ENCODE data around the gene ATP5F1D.

ATP5F1D gene

GRCh38 chr19:1290196-1290702 lies 48.7 kb downstream of the ATP5F1D start:
- no peak for TF ChIP-seq CTCF (conservative IDR thresholded peaks at IDR 0.05; ENCODE audit: low read length)
- TF ChIP-seq EZH2phosphoT487 (IDR thresholded peaks at IDR 0.05; ENCODE audit: borderline replicate concordance): no peak
- Histone ChIP-seq H4K20me1 (ENCODE audit: insufficient read depth, low read length, poor library complexity, severe bottlenecking) (no peaks in the 10 kb centered on the region), H3K9ac (ENCODE audit: low read depth, low read length, poor library complexity, severe bottlenecking) (no peak overlapping the region), H3K9me3 (ENCODE audit: insufficient read depth, low read depth, low read length) (no peaks in the 10 kb centered on the region), H3K4me2 (ENCODE audit: low read depth, low read length, poor library complexity, severe bottlenecking) (no peak overlapping the region), H3K9me2 (replicated peaks; ENCODE audit: low read depth, low read length) (no peaks in the 10 kb centered on the region), H3K79me2 (ENCODE audit: insufficient read depth, low read length) (no peaks in the 10 kb centered on the region), H3K4me1 (ENCODE audit: insufficient read depth, low read length, poor library complexity, severe bottlenecking) (no peaks in the 10 kb centered on the region), H3K36me3 (ENCODE audit: insufficient read depth, low read length) (no peaks in the 10 kb centered on the region), H3F3A (ENCODE audit: low read depth) (no peaks in the 10 kb centered on the region), H2AFZ (ENCODE audit: low read length) (no peak overlapping the region), H3K4me3 (ENCODE audit: low read length, poor library complexity, severe bottlenecking) (no peak overlapping the region), H3K27me3 (ENCODE audit: insufficient read depth, low read length, poor library complexity, severe bottlenecking) (no peaks in the 10 kb centered on the region)

GRCh38 chr19:1290703-1291651 lies 49.4 kb downstream of the ATP5F1D start:
- Histone ChIP-seq H3K36me3 (ENCODE audit: insufficient read depth, low read length) (no peaks in the 10 kb centered on the region), H3K9ac (ENCODE audit: low read depth, low read length, poor library complexity, severe bottlenecking) (no peak overlapping the region), H3K9me2 (replicated peaks; ENCODE audit: low read depth, low read length) (no peaks in the 10 kb centered on the region), H3K27me3 (ENCODE audit: insufficient read depth, low read length, poor library complexity, severe bottlenecking) (no peaks in the 10 kb centered on the region), H3K79me2 (ENCODE audit: insufficient read depth, low read length) (no peaks in the 10 kb centered on the region), H3K4me1 (ENCODE audit: insufficient read depth, low read length, poor library complexity, severe bottlenecking) (no peaks in the 10 kb centered on the region), H3K4me2 (ENCODE audit: low read depth, low read length, poor library complexity, severe bottlenecking) (no peak overlapping the region), H3K9me3 (ENCODE audit: insufficient read depth, low read depth, low read length) (no peaks in the 10 kb centered on the region), H4K20me1 (ENCODE audit: insufficient read depth, low read length, poor library complexity, severe bottlenecking) (no peaks in the 10 kb centered on the region), H3K4me3 (ENCODE audit: low read length, poor library complexity, severe bottlenecking) (no peak overlapping the region), H2AFZ (ENCODE audit: low read length) (no peak overlapping the region), H3F3A (ENCODE audit: low read depth) (no peaks in the 10 kb centered on the region)
- TF ChIP-seq EZH2phosphoT487 (IDR thresholded peaks at IDR 0.05; ENCODE audit: borderline replicate concordance) (no peak), CTCF (conservative IDR thresholded peaks at IDR 0.05; ENCODE audit: low read length) (no peak)

GRCh38 chr19:1291761-1292418 lies 50.3 kb downstream of the ATP5F1D start:
- no peak for TF ChIP-seq EZH2phosphoT487 (IDR thresholded peaks at IDR 0.05; ENCODE audit: borderline replicate concordance)
- TF ChIP-seq CTCF (conservative IDR thresholded peaks at IDR 0.05; ENCODE audit: low read length): no peak
- H3K79me2 ChIP-seq (ENCODE audit: insufficient read depth, low read length): no peaks in the 10 kb centered on the region
- no peaks in the 10 kb centered on the region for H3K4me1 ChIP-seq (ENCODE audit: insufficient read depth, low read length, poor library complexity, severe bottlenecking)
- H3K9ac ChIP-seq (ENCODE audit: low read depth, low read length, poor library complexity, severe bottlenecking): no peak overlapping the region
- H3K9me2 ChIP-seq (replicated peaks; ENCODE audit: low read depth, low read length): no peaks in the 10 kb centered on the region
- no peaks in the 10 kb centered on the region for H3K27me3 ChIP-seq (ENCODE audit: insufficient read depth, low read length, poor library complexity, severe bottlenecking)
- no peaks in the 10 kb centered on the region for H3K9me3 ChIP-seq (ENCODE audit: insufficient read depth, low read depth, low read length)
- no peak overlapping the region for H3K4me3 ChIP-seq (ENCODE audit: low read length, poor library complexity, severe bottlenecking)
- H3K36me3 ChIP-seq (ENCODE audit: insufficient read depth, low read length): no peaks in the 10 kb centered on the region
- no peaks in the 10 kb centered on the region for H4K20me1 ChIP-seq (ENCODE audit: insufficient read depth, low read length, poor library complexity, severe bottlenecking)
- no peak overlapping the region for H3K4me2 ChIP-seq (ENCODE audit: low read depth, low read length, poor library complexity, severe bottlenecking)
- no peaks in the 10 kb centered on the region for H3F3A ChIP-seq (ENCODE audit: low read depth)
- no peak overlapping the region for H2AFZ ChIP-seq (ENCODE audit: low read length)

All from Loucy (cell line).